Stimulated activated CD8-positive, alpha-beta memory T cell treated with anti-CD3 and anti-CD28 coated beads, Interleukin-2, amount 100 ng/mL, for 1 hour (primary cell): ENCODE results near the gene POU4F3.

Experiments used
- DNase-seq, 2 donors: peaks; one replicate each; pipeline ENCODE4 v3.0.0-alpha.2; 2020; ENCODE audit warnings: low read depth in 2 of 2

The POU4F3 gene

DNA sequence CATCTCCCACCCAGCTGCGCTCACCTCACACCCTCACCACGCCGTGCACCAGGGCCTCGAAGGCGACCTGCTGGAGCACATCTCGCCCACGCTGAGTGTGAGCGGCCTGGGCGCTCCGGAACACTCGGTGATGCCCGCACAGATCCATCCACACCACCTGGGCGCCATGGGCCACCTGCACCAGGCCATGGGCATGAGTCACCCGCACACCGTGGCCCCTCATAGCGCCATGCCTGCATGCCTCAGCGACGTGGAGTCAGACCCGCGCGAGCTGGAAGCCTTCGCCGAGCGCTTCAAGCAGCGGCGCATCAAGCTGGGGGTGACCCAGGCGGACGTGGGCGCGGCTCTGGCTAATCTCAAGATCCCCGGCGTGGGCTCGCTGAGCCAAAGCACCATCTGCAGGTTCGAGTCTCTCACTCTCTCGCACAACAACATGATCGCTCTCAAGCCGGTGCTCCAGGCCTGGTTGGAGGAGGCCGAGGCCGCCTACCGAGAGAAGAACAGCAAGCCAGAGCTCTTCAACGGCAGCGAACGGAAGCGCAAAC is 1.1 kb downstream of the POU4F3 start:
- DNase-seq: no peak

DNA sequence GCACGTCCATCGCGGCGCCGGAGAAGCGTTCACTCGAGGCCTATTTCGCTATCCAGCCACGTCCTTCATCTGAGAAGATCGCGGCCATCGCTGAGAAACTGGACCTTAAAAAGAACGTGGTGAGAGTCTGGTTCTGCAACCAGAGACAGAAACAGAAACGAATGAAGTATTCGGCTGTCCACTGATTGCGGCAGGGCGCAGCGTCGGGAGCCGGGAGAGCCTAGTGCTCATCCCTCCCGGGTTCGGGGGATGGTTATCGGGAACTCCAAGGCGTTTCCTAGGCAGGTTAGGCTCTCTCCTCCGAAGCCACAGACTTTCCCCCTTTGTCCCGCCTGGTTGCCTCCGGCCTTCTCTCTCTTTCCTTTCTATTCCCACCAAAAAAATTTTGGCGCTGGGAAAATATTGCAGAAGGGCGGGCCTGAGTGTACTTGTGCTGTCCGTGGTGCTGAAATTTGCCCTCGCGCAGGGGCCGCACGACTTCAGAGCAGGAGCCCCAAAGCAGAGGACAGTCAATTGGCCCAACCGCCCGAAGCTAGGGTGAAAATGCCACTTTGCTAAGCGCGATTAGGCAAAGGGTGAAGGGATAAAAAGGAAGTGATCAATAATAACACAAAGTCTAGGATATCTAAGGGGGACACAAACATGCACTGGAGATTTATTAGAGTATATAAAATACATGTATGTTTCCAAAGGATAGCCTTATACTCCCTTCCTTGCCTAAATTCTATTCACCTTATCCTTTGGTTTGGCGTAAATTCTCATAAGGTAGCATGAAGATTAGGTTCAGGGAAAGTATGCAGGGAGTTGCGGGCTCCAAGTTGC is 1.8 kb downstream of the POU4F3 start:
- no peak for DNase-seq

DNA sequence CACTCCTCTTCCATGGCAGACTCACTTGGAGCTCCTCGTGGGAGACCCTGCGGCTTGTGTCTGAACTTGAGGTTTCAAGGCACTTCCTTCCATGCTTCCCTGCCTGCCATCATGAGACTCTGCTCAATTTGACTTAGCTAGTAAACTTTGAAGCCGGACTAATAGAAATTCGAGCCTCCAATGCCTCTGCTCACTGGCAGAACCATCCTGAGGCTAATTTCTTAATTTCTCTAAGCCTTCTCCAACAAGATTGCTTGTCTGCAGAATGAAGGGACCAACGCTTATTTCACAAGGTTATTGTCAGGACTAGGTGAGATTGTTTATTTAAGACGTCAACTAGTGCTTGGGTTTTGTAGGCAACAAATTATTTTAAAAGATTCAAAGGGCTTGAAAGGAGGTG is 3.2 kb downstream of the POU4F3 start:
- DNase-seq: no peak

DNA sequence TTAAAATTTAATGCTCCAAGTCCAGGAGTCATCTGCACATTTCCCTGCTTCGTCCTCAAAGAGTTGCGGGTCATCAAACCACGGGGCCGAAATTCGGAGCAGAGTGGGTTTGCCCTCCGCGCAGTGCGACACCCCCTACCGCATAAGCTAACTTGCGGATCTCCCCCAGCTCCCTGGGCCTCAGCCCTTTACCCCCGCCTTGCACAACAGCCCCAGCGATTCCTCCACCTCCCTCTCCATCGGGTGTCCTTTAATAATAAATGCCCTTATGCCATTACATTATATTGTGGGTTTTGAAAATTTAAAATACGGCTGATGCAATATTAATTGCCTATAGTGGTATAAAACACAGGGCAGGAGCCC is 3.9 kb downstream of the POU4F3 start:
- no peak for DNase-seq

DNA sequence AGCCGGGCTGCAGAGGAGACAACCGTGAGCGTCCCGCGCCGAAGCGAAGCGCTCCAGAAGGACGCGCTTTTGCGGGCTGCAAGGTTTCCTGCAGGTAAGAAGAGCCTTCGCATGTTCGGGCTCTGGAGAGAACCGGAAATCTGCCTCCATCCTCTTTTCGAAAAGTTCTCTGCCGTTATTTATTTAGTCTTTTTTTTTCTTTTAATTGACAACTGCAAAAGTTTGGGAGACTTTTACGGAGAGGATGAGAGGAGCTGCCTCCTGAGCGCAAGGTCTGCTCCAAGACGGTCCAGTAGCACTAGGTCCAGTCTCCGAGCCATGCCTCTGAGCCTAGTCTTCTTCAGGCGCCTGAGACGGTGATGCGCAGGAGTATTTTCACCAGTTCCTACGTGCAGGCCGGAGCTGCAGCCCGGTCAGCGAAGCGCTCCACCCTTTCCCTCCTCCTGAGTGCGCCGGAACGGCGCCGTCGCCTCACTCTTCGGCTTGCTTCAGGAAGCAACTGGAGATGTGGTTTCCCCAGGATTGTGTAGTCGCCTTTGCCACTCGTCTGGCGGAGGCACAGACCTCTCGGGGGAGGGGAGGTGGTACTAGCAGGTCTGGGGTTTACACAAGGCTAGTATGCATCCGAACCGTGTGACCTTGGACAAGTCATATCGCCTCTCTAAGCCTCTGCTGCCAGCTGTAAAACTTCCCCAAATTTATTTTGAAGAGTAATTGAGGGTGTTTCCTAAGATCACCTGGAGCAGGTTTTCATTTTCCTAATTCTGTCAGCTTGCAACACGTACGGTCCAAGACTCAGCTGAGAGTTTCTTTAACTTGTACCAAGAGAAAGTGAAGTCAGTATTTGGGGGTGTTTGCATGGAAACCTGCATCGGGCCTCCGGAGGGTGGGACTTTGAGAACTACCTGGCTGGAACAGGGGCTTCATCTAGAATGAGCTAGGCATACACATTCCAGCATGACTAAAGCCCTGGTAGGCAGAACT is 4.5 kb downstream of the POU4F3 start:
- DNase-seq: no peak

DNA sequence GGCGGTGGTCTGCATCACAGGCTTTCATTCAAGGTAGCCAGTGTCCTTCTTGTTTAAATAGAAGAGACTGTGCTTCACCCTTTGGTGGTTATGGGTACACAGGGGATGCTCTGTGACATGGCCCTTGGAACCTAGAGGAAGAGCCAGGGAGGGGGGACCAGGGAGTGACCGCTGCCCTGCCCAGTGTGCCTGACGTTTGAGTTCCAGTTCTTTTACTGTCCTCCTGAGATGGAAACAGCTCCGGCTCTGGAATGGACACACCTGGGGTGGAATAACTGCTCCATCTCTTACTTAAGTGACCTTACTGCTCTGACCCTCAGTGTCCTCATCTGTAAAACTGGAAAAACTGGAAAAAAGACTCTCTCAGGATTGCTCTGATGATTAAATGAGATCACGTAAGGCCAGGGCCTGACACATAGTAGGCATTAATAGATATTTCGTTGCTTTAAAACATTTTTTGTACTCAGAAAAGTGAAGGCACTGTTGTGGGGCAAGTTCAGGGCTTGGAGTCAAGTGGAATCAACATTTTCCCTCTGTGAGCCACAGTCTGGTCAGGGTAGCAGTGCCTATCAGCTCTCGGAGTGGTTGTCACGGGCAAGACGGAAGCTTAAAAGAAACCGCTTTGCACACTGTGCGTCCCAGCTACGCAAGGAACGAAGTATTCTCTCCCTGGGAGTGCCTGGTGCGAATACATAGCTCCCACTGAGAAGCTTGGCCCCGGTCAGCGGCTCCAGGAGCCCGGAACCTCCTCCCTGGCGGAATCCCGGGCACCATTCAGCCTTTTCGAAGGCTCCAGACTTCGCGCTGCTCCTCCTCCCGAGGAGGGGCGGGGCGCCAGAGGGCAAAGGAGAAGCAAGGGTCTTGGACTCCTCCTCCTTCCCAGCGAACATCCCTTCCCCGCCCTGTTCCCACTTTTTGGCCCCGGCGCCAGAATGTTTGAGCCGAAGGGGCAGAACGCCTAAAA is 5.8 kb downstream of the POU4F3 start:
- DNase-seq: no peak

DNA sequence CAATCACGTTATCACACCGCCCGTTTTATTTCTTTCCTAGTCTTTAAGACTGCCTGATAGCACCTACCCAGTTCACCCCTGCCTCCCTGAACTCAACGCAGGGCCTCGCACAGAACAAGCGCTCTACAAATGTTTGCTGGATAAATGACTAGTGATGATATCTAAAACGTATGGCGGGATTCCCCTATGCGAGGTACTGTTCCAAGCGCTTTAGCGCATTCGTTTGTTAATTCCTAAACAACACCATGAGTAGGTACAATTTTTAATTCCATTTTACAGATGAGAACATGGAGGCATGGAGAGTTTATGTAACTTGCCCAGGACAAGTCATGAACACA is 6.6 kb downstream of the POU4F3 start:
- no peak for DNase-seq

DNA sequence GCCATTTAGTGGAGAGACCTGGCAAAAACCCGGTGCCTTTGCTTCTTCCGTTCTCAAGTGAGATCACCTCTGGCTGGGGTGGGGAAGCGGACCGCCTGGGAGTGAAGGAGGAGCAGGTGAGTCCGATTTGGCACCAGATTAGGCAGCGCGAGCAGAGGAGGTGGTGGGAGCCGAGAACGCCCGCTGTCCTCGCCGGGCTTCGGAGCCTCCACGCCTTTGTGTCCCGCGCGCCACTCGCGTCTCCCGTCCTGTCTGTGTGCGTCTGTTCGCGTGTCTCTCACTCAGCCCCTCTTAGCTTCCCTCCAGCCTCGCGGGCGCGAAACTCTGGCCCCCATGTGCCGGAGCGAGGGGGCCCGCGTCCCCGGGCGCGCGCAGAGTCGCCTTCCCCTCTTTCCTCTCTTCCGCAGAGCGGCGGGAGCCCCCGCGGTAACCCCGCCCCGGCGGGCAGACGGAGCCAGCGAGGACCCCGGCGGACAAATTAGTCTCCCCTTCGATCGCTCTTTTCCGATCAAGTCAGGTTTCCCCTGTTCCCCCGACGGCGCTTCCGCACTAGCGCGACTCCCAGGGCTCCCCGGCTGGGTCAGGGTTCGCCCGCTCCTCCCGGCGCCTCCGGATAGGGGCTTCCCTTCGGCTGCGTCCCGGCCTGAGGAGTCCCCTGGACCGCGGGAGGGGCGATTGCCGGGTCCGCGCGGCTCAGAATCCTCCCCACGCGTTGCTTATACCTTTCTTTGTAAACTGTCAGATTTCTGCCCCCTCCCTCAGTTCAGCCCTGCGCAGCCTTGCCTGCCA is 7.1 kb downstream of the POU4F3 start:
- no peak for DNase-seq

DNA sequence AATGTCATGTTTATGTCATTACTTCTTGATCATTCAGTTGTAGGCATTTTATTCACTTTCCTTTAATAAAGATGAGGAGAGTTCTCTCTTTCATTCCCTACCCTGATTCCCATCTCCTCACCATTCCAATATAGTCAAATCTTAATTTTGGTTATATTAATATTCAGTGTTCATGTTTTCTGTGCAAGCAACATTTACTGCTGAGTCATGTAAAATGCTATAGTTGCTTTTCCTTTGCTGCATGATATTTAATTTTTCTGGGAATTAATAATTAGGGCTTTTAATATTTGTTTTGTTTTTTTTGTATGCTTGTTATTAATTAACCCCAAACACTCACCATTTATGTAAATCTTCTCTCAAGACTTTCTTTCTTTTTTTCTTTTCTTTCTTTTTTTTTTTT is 18.5 kb downstream of the POU4F3 start:
- DNase-seq: no peak

DNA sequence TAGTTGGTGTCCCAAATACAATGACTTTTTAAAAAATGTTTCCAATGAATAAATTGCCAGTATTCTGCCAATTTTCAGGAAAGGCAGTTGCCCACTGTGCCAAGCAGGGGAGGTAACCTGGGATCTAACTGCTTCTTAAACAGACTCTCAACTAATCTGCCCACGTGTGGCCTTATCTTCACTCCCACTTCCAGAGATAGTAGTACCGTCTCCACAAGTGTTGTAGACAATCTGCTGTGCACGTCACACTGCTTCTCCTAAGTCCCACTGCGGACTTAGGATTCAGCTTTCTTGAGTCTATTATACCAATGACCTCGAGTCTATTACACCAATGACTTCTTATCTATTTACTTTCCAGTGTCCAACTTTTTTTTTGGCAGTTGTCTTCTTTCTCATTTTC is 21.2 kb downstream of the POU4F3 start:
- no peak for DNase-seq

DNA sequence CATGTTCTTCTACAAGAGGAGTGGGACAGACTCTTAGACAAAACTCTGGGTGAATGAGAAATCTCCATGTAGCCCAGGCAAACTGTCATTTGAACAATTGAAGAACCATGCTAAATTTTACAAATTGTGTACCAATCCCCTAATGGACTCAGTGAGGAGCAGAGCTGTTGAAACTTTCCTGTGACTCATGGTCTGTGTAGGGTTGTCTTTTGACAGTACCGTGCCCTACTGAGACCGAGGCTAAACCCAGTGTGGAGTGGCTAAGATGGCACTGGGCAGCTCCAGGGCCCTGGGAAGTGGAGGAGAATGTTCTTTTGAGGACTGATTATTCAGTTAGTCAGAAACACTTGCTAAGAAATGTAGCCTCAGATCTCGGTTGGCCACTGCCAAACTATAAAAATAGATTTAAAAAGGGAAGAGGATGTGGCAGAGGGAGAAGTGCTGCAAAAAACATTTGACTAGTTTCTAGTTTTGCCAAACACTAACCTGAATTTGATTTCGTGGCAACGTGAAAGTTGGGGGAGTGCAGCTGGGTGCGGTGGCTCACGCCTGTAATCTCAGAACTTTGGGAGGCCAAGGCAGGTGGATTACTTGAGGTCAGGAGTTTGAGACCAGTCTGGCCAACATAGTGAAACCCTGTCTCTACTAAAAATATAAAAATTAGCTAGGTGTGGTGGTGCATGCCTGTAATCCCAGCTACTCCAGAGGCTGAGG is 24.7 kb downstream of the POU4F3 start:
- DNase-seq: no peak

DNA sequence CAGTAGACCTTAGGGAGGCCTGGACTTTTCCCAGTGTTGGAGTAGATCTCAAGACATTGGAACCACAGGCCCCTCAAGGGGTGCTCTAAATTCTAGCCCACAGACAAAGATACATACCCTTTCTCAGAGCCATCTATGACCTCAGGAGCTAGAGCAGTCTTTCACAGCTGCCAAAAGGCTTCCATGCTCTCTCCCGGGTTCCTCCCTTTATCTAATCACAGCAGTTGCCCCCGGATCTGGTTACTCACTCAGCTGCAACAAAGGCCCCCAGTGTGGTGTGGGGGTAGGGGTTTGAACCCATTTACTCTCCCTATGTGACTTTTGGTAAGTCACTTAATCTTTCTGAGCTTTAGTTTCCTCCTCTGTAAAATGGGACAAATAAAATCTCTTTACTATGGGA is 27.0 kb downstream of the POU4F3 start:
- no peak for DNase-seq

DNA sequence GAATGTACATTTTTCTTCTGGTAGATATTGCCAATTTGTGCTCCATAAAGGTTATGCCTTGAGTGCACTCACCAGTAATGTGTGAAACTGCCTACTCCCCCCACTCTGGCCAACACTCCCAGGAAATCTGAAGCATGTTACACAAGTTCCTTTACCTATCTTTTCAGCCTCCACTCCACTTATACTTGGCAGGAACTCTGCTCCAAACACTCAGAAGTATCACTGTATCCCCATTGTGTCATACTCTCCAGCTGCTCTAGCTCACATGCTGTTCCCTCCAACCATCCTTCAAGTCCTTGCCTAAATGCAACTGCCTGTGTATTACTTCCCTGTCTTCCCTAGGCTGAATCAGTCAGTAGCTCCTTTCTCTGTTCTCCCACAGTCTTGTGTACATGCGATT is 28.3 kb downstream of the POU4F3 start:
- no peak for DNase-seq

DNA sequence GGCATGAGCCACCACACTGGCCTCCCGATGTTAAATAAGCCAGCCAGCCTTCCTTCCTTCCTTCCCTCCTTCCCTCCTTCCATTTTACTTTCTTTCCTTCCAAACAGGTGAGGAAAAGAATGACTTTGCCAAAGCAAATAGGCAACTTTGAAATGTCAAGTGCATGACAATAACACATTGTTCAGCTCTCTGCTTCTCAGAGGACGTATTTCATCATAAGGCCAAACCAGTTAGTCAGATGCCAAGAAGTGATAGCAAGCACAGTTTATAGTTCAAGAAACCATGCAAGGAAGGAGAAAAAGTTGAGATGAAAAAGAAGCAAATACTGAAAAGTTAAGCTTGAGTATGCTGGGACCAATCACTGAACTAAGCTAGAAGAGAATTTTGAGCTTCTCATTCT is 29.5 kb downstream of the POU4F3 start:
- DNase-seq: no peak

DNA sequence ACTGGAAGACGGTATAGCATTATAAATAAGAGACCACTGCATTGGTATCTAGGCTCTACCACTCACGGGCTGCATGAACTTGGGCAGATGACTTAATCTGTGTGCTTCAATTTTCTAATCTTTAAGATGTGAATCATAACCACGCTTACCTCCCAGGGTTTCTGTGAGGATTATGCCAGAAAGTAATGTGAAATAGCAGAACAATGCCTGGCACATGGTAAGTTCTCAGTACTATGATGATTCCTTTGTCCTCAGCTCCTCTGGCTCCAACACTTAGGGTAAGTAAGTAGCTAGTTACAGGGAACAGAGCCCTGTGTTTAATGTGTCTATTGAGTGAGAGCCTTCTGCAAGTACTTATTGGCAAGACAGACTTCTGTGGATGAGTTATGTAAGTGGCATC is 31.1 kb downstream of the POU4F3 start:
- no peak for DNase-seq

DNA sequence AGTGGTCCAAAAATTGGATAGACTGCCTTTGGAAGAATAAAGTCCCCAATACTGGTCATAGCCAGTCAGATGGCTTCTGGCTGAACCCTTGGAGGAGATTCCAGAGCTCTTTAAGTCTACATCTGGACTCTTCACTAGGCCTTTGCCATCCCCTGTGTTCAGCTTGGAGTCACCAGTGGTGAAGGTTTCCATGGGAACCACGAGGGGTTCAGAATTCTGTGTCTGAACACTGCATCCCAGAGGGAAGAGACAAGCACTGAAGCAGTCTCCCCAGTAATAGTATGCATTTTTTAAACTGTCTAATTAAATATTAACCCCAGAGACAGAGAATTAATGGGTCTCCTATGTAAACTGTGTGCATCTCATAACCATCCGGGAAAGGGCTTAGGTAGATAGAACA is 38.2 kb downstream of the POU4F3 start:
- DNase-seq: no peak

DNA sequence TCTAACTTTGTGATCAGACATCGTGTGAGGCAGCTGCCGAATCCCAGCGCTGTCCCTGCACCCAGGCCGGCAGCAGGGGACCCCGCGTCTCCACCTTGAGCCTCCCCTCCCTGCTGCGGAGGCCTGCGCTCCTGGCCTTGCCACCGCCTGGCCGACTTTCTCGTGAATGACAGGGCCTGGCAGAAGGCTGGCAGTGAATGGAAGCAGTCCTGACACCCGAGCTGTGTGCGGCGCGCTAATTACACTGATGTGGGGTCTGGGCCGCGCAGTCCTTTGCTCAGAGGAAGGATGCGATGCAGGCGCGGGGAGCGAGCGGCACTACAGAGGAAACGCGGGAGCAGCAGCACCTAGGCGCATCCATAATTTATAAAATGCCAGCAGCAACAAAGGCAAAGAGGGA is 40.3 kb downstream of the POU4F3 start:
- no peak for DNase-seq

DNA sequence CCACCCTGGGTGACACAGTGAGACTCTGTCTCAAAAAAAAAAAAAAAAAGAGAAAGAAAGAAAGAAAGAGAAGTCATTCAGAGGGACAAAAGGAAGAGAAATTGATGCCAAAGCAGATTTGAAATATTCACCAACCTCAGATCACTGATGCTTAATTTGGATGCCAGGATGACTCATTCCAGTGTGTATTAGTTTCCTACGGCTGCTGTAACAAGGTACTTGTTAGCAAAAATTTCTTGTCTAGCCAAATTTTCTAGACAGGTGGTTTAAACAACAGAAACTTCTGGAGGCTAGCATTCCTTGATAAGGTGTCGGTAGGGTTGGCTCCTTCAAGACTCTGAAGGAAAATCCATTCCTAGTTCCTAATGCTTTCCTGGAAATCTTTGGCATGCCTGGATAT is 42.1 kb downstream of the POU4F3 start:
- no peak for DNase-seq

DNA sequence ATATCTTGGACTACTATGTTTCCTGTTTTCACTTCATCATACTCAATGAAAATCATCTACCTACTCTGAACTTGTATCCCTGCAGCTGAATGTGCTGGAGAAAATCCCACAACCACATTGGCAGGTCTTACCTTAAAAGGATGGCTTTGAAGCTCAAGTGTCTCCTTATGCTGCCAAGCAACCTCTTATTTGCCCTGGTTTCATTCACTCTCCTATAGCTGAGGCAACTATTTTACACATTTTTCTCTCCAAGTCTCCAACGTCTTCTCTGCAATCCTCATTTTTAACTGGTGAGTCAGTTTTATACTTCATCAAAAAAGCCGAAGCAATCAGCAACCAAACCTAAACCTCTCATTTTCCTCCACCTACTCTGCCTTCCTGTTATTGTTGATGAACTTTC is 49.7 kb downstream of the POU4F3 start:
- no peak for DNase-seq

DNA sequence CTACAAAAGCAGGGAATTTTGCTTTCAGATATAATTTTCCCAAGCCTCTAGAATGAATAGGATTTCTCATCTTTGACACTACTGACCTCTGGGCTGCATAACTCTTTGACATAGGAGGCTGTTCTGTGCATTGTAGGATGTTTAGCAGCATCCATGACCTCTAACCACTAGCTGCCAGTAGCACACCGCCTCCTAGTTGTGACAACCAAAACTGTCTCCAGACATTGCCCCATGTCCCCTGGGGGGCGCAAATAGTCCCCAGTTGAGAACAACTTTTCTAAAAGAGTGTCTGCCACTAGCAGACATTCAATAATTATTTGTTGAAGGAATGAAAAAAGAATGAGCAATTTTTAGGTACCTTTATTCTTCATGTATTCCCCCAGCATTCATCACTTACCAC is 51.8 kb downstream of the POU4F3 start:
- no peak for DNase-seq
